Measurements from ENCODE around the gene SCUBE3.

The SCUBE3 gene

DNA sequence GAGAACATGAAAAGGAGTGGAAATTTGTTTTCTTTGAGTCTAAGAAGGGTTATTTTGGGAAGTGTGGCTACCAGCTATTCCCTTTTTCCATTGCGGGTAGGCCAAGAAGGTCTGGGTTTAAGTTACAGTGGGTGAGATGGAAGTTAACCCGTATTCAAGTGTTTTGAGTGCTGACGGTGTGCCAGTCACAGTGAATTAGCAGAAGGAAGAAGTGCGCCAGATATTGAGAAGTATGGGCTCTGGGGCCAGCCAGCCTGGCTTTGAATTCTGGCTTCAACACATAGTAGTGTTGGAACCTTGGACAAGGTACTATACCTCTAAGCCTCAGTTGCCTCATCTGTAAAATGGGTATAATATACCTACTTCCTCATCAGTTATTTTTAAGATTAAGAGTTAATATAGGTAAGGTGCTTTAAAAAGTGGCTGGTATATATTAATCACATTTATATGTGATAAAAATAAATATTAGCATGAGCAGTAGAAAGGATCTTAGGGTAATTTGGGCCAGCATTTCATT, 62.0 kb downstream of the SCUBE3 start:
- no peak for DNase-seq

DNA sequence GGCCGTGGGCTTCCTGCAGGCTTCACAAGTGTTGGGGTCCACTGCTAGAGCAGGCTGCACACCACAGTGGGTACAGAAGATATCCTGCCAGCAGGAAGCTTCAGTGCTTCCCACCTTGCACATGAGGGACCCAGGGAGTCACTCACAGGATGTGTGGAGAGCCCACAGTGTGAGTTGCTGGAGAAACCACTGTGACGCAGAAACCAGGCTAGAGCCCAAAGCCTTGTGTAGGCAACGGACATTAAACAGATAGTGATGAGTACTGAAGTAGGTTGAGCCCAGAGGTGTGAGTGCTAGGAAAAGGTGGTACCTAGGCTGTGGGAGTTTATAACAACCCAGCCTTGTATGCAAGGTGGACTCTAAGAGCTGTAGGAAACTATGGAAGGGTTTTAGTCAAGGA, 65.0 kb downstream of the SCUBE3 start:
- DNase-seq: no peak

DNA sequence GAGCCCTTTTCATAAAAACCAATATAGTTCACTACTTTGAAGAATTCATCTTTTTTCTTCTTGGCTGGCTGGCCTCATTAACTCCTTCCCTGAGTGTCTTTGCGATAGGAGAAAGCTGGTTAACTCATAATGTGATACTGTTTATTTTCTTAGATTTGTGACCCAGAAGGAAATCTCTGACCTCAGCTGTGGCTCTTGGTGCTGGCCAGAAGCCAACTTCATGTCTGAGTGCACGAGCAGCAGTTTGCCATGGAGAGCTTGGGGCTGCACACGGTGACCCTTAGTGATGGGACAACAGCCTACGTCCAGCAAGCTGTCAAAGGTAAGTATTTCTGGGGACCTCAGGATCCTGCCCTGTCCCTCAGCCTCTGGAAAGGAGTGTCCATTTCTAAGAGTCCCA, 67.1 kb downstream of the SCUBE3 start:
- DNase-seq: no peak

DNA sequence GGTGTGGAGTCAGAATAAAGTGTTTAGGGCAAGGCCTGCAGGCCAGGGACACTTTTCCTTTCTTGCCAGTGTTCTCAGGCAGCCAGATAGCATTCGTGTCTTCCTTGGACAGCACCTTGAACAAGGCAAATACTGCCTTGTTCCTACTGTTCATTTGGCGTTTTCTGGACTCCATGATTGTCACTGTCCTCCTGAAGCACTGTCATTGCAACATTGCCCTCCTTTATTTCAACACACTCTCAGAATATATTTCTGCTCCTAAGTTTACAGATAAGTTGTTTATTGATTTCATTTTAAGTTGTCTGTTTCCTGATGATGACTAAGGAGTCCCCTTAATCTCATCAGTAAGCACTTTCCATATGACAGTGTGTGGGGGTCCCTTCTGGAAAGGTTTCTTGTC, 68.7 kb downstream of the SCUBE3 start:
- no peak for DNase-seq

DNA sequence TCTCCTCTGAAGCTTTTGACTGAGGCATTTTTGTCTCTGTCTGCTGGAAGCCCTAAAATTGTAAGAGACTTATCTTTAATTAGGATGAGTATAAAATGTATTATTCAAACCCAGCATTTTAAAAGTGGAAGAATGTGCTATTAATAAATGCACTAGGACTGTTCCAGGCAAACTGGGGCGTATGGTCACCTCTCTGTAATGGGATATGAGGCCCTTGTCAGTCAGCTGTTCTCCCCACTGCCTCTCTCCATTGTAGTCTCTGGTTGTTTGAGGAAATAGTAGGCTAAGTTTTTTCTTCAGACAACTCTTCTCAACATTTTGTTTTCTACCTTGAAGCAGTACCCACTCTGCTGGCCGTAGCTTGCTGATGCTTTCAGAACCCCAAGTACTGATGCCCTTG, 69.6 kb downstream of the SCUBE3 start:
- DNase-seq: no peak

DNA sequence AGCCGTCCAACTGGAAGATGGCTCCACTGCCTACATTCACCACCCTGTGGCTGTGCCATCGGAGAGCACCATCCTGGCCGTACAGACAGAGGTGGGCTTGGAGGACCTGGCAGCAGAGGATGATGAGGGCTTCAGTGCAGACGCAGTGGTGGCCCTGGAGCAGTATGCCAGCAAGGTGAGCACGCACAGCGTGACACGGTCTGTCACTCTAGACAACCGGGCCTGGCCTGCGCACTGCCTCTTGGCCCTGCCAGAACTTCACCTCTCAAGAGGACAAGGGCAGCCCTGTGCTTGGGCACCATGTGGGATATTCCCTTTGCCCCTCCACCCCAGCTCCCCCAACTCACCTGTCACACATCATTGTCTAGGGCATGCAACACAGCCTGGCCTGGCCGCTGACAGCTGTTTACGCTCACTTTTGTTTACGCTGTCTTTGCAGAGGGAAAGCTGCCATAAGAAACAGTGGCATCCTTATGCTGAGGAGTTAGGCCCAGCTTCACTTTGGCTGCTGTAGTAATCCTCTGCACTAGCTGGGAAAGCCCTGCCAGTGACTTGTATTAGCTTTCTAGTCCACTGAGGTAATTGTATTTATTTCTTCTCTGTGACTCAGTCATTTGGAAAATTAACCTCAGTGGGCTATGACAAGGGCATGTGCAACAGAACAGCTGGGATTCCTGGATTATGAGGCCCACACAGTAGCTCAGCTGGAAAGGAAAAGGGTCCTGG, 74.1 kb downstream of the SCUBE3 start:
- no peak for DNase-seq

DNA sequence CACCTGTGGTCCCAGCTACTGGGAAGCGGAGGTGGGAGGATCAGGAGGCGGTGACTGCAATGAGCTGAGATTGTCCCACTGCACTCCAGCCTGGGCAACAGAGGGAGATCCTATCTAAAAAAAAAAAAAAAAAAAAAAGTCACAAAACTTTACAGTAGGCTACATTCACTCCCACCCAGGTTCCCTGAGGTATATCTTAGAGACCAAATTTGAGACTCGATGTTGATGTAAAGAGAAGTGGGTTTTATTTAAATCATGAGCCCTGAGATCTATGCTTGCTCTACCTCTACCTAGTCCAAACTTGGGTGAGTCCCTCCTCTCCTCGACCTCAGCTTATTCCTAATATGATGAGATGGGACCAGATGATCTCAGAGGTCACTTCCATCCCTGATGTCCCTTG, 75.1 kb downstream of the SCUBE3 start:
- no peak for DNase-seq

DNA sequence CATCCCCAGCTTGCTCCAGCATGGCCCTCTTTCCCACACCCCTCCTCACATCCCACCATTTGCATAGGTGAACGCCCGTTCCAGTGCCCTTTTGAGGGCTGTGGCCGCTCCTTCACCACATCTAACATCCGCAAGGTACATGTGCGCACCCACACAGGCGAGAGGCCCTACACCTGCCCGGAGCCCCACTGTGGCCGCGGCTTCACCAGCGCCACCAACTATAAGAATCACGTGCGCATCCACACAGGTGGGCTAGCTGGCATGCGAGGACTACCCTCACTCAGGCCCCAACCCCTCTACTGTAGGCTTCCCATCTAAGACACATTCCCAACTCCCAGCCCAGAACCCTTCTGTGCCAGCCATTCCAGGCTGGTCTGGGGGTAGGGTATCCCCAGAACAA, 77.7 kb downstream of the SCUBE3 start:
- no peak for DNase-seq

DNA sequence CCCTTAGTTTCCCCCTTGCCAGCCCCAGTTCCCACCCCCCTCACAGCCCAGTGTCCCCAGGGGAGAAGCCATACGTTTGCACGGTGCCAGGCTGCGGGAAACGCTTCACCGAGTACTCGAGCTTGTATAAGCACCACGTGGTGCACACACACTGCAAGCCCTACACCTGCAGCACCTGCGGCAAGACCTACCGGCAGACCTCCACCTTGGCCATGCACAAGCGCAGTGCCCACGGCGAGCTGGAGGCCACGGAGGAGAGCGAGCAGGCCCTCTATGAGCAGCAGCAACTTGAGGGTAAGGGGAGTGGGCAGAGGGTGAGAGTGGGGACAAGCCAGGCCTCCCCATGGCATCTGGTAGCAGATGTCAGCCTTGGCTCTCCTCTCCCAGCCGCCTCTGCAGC, 78.7 kb downstream of the SCUBE3 start:
- no peak for DNase-seq

DNA sequence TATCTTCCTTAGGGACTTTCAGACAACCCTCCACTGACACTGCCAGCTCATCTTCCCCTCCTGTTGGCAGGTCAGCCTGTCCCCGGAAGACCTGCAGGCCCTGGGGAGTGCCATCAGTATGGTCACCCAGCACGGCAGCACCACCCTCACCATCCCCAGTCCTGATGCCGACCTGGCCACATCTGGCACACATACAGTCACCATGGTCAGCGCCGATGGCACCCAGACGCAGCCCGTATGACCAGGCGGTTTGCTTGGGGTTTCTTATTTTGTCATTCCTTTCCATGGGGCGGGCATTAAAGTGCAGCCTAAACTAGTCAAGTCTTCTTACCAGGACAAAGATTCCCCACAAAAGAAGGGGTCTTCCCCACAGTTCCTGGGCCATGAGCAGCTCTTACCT, 79.9 kb downstream of the SCUBE3 start:
- no peak for DNase-seq

DNA sequence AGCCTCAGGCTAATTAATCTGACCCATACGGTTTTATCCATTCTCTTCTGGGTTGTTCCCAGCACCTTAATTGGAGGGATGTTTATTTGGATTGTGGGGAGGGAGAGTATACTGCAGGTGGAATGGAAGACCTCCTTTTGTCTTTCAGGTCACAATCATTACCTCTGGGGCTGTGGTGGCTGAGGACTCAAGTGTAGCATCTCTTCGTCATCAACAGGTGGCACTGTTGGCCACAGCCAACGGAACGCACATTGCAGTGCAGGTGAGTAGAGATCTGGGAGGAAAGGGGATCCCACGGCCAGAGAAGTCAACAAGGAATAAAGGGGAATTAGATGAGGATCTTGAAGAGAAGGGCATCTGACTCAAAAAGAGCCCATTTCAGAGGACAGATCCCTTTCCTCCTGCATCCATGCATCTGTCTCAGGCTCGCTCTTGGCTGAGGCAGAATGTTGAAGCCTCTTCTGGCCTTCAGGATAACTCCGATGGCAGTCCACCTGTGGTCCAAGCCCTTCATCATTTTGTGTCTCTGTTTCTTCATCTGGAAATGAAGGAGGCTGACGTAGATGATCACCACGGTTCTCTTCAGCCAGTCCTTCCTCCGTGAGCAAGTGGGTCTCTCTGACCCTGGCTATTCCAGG, 80.7 kb downstream of the SCUBE3 start:
- peak in 1 of 14 donors; percentile 24 for DNase-seq

DNA sequence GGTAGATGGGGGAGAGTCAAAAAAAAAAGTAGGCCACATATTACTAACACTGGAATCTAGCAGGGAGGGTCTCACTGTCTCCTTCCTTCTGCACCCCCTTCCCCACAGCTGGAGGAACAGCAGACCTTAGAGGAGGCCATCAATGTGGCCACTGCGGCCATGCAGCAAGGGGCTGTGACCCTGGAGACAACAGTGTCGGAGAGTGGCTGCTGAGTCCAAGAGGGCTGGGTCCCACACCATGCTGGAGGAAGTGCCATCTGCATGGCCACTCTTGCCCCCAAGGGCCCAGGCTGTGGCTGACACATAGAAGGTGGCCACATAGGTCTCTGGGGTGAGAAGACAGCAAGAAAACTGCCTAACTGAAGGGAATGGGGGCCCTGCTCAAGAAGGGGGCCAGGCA, 81.3 kb downstream of the SCUBE3 start:
- DNase-seq: no peak

DNA sequence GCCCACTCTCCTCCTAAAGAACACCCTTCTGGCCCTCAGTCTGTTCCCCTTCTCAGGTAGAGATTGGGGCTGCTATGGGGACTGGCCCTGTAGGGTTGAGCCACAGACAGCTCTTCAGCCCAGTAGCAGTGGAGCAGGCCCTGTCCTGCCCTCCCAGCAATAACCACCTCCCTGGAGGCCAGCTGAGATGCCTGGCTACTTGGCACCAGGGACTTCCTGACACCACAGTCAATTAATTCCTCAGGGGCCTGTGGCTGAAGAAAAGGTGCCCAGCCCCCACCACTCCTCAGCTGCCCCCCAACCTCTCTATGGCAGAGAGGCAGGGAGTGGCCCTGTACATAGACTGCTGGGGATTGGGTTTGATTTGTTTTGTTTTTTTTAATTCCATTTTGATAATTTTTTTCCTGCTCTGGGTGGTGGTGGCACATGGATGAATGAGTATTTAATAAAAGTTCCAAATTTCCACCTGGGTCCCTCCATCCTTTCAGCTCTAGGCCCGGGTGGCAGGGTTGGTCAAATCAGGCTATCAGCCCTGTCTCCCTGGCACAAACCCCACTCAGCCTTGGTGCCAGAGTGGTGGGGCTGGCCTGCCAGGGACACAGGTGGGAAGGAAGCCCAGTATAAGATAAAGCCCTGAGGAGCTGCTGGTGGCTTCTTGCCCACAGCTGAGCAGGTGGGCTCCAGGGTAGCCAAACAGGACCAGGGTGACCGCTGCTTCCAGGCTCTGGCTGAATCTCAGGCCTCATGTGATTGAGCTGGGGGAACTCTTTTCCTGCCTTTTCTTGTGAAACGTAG, 82.0 kb downstream of the SCUBE3 start:
- peak in 1 of 14 donors; percentile 32 for DNase-seq

DNA sequence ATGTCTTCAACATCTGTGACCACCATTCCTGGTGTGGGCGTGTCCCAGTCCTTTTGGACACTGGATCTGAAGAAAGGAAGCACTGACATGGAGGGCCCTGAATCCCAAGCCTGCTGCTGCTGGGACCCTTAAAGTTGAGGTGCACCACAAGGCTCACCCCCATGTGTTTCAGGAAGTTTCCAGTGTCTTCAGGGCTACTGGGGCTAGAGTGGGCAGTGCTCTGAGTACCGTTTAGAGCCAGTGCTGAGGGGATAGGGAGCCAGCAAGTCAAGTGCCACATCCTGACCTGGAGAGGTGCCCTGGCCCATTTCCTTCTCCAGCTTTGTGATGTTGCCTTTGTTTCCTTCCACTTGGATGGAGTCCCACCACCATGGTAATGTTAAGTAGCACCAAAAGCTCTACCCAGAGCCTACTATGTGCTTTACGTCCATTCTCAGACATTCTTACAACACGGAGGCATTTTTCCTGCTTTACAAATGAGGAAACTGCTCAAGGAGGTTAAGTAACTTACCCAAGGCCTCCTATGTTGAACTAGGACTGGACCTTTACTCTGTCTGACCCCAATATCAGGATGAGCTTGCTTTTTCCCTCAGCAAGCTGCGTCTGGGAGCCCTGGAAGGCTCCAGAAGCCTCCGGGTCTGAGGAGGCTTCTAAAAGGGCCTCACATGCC, 83.3 kb downstream of the SCUBE3 start:
- no peak for DNase-seq

DNA sequence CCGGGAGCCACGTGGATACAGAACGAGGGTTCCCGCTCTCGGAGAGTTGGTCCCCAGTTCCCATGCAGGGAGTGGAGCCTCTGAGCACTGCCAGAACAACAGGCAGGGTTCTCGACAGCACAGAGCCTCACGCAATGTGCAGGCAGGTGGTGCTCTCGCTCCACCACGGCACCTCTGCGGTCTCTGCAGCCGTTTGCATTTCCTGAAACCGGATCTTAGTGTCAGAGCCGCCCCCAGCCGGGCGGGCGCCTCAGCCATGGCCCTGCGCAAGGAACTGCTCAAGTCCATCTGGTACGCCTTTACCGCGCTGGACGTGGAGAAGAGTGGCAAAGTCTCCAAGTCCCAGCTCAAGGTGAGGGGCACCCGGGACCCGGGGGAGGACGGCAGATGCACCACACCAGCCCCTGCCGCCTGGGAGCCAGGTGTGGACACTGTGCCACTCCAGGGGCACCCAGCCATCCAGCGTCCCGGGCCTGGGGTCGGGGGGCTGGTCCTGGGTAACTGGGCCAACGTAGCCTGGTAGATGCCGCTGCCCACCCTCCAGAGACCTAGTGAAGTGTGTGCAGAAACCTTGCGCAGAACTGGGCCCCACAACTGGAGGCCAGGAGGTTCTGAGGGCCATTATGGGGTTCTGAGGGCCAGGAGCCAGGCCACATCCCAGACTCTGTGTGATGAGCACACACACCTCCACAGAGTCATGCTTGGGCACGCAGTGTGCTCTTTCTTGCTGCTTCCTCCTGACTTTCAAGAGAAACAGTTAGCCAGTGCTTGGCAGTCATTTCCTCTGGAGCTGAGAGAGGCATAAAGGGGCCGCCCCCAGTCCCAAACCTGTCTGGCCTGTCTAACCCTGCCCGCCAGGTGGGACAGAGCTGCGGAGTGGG, 84.1 kb downstream of the SCUBE3 start, which contains the start of gene DEF6:
TSS of gene DEF6 (plus strand) at position 218 of the 881 bp plus-strand sequence. CDS start at position 257, 39 bp downstream.
- peak in 9 of 14 donors; percentile 11 to 59 (median 34) for DNase-seq

DNA sequence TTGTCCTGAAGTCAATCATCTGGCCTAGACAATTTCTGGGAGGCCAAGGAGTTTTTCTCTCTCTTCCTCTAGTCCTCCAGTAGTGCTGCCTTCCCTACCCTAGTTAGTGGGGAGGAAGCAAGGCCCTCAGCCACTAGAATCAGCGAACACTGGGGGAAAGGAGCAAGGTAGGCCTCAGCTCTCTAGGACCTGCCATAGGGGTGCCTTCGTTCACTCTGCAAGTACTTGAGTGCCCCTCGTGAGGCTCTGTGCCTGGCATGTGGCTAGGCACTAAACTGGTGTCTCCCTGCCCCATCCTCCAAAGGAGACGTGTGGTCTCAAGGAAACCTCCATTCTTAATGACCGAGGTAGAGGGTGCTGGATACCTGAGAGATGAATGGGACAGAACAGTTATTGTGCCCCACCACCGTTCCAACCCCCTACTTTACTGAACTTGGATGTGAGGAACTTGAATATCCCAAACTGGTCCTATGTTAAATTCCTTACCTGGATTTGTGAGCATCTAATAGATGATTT, 84.9 kb downstream of the SCUBE3 start:
- no peak for DNase-seq

DNA sequence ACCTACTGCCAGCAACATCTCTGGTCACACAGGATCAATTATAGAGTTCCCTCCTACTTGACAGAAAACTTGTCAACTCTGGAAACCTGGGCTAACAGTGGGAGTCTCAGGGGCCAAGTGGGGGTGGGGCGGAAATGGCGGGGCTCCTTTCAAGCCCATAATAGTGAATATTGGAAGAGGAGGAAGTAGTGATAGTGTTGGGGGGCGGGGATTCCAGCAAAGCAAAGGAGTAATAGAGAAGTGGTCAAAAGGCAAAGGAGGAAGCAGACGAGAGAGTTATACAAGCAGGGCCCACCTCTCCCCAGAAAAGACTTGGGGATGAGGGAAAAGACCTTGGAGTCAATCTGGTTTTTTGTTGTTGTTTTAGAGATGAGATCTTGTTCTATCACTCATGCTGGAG, 85.9 kb downstream of the SCUBE3 start:
- DNase-seq: peak in 3 of 14 donors; percentile 7 to 44 (median 40)

DNA sequence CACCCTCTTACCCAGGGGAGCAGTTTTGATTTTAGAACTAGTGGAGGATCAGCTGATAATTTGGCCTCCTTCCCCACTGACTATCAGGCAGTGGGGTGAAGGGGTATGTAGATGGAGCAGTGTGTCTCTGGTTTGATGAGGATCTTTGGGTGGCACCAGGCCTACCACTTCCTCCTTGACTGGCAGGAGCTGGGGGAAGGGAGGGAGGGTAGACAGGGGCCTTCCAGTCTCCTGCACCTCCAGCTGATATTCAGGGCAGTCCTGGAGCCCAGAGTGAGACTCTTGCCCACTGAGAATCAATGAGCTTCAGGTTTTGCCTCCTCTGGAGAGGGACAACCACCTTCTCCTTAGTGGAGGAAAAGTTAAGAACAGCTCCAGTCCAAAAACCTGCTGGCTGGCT, 87.1 kb downstream of the SCUBE3 start:
- peak in 2 of 14 donors; percentile 12 to 30 for DNase-seq
